Endothelial cell of umbilical vein (primary cell): ENCODE results near the gene ESRRB. TPM values are rescaled to one million over a fixed set of nuclear protein-coding genes. Genes with fewer than 3 reads are reported as not detected.

Experiments
- BruUV-seq: library from RNA; stranded (reverse); fragments of 400-500 nt; replicated peaks from 2 replicates; lab custom pipeline; 2021; lab: Mats Ljungman, UMichigan
- CTCF ChIA-PET: fragments of 300-600, 350-600 bp; sonication (Branson Sonifier 250); formaldehyde crosslinking; loops from one replicate; lab custom pipeline; 2021; ENCODE audit warnings: antibody characterized with exemption, inconsistent platforms; lab: Charles Lee
- POLR2A ChIA-PET: fragments of 300-600, 350-600 bp; sonication (Branson Sonifier 250); formaldehyde crosslinking; loops from one replicate; lab custom pipeline; 2021; ENCODE audit warnings: antibody characterized with exemption, inconsistent platforms; lab: Charles Lee
- DNase-seq: peaks from one replicate; pipeline ENCODE4 v3.0.0-alpha.2; 2011; ENCODE audit warnings: low read depth, low spot score
- FAIRE-seq: peaks from 2 replicates; lab custom pipeline; 2011; peaks lifted over from hg19 to GRCh38; lab: Jason Lieb, UNC
- H2AFZ ChIP-seq: 2 replicates; pipeline ENCODE4 v1.6.0; 2012; ENCODE audit warnings: low read depth, low read length, control low read depth, inconsistent platforms
- H3K27ac ChIP-seq: 2 replicates; pipeline ENCODE4 v1.5.1; 2011; ENCODE audit warnings: low read depth, mild to moderate bottlenecking, control low read depth, low read length, moderate library complexity; ENCODE audit not compliant: insufficient read depth
- H3K27me3 ChIP-seq, 2 experiments: 2 replicates each; pipeline versions ENCODE4 v1.6.0 to v1.6.1; 2011; ENCODE audit warnings: low read length in 2 of 2, mixed read lengths in 1 of 2; ENCODE audit not compliant: control insufficient read depth in 2 of 2, insufficient read depth in 2 of 2
- H3K36me3 ChIP-seq, 2 experiments: 2 replicates in 1 of 2; 3 replicates in 1 of 2; pipeline ENCODE4 v1.5.1; 2011; ENCODE audit warnings: low read length in 2 of 2, mild to moderate bottlenecking in 1 of 2, moderate library complexity in 1 of 2; ENCODE audit not compliant: control insufficient read depth in 2 of 2, insufficient read depth in 2 of 2; ENCODE audit errors: extremely low read depth in 1 of 2
- H3K4me1 ChIP-seq: 3 replicates; pipeline ENCODE4 v1.5.1; 2011; ENCODE audit warnings: mild to moderate bottlenecking, low read length; ENCODE audit not compliant: control insufficient read depth, insufficient read depth; ENCODE audit errors: extremely low read depth
- H3K4me2 ChIP-seq: 2 replicates; pipeline ENCODE4 v1.6.1; 2011; ENCODE audit warnings: low read length, control low read depth, mixed read lengths; ENCODE audit not compliant: insufficient read depth
- H3K4me3 ChIP-seq, 3 experiments: fragments of 200-600 bp in 1 of 3; sonication (generic), shearing (Covaris generic) in 1 of 3; replicated peaks in 1 of 3; 2 replicates each; pipeline ENCODE4 v1.5.1; 2011 to 2016; ENCODE audit warnings: control low read depth in 3 of 3, low read length in 3 of 3, mild to moderate bottlenecking in 2 of 3, inconsistent platforms in 1 of 3, low read depth in 1 of 3, moderate library complexity in 1 of 3; ENCODE audit not compliant: insufficient read depth in 1 of 3
- H3K79me2 ChIP-seq: 2 replicates; pipeline ENCODE4 v1.6.0; 2012; ENCODE audit warnings: low read length, inconsistent platforms; ENCODE audit not compliant: control insufficient read depth, insufficient read depth
- H3K9ac ChIP-seq: replicated peaks from 2 replicates; pipeline ENCODE3; 2011; ENCODE audit warnings: low read length, control low read depth; ENCODE audit not compliant: insufficient read depth; ENCODE audit errors: extremely low read depth
- H3K9me1 ChIP-seq: replicated peaks from 3 replicates; pipeline ENCODE4 v1.6.0; 2011; ENCODE audit warnings: mild to moderate bottlenecking, low read length; ENCODE audit not compliant: control insufficient read depth, insufficient read depth; ENCODE audit errors: extremely low read depth
- H3K9me3 ChIP-seq: replicated peaks from 2 replicates; pipeline ENCODE4 v1.5.1; 2012; ENCODE audit warnings: low read length, inconsistent platforms; ENCODE audit not compliant: control insufficient read depth, insufficient read depth
- H4K20me1 ChIP-seq: replicated peaks from 2 replicates; pipeline ENCODE3; 2011; ENCODE audit warnings: mild to moderate bottlenecking, low read length; ENCODE audit not compliant: control insufficient read depth, insufficient read depth; ENCODE audit errors: extremely low read depth
- CTCF ChIP-seq, 2 donors: IDR thresholded peaks; 1 replicate in 1 of 2; 2 replicates in 1 of 2; pipeline ENCODE4 v1.5.1; 2011; ENCODE audit warnings: low read length in 2 of 2, mild to moderate bottlenecking in 2 of 2, moderate library complexity in 2 of 2, control low read depth in 1 of 2, inconsistent platforms in 1 of 2, low read depth in 1 of 2; ENCODE audit not compliant: insufficient read depth in 1 of 2; ENCODE audit errors: extremely low read depth in 1 of 2
- EZH2 ChIP-seq: IDR thresholded peaks from 2 replicates; pipeline ENCODE4 v1.6.1; 2012; ENCODE audit warnings: borderline replicate concordance, low read depth, mild to moderate bottlenecking, moderate library complexity, low read length, inconsistent platforms; ENCODE audit not compliant: severe bottlenecking
- FOS ChIP-seq: IDR thresholded peaks from 2 replicates; pipeline ENCODE4 v1.6.1; 2011; ENCODE audit warnings: mild to moderate bottlenecking, low read length, moderate library complexity, borderline replicate concordance; ENCODE audit not compliant: insufficient read depth
- GATA2 ChIP-seq: IDR thresholded peaks from 2 replicates; pipeline ENCODE4 v1.7.0; 2011; ENCODE audit warnings: low read depth, mild to moderate bottlenecking, moderate library complexity, mixed read lengths, low read length; ENCODE audit not compliant: insufficient read length, insufficient read depth
- JUN ChIP-seq: IDR thresholded peaks from 2 replicates; pipeline ENCODE4 v1.6.1; 2011; ENCODE audit warnings: borderline replicate concordance, low read depth; ENCODE audit not compliant: insufficient read length, insufficient read depth
- MYC ChIP-seq: IDR thresholded peaks from one replicate; pipeline ENCODE4 v1.6.1; 2011; ENCODE audit warnings: mild to moderate bottlenecking, low read depth, low read length
- POLR2A ChIP-seq: IDR thresholded peaks from 2 replicates; pipeline ENCODE4 v1.6.1; 2012; ENCODE audit warnings: low read depth, mild to moderate bottlenecking, control low read depth, low read length
- POLR2AphosphoS5 ChIP-seq: IDR thresholded peaks from 2 replicates; pipeline ENCODE4 v1.6.1; 2012; ENCODE audit warnings: low read depth, mild to moderate bottlenecking, control low read depth, low read length, moderate library complexity; ENCODE audit not compliant: insufficient read depth
- dilution Hi-C: fragments of 300-500 bp; cut with MboI; formaldehyde crosslinking; loops from one replicate; pipeline ENCODE4 v1.15.0; 2019; ENCODE audit warnings: low sequenced_read_pairs; ENCODE audit not compliant: extremely low pct_ligation_motif_present
- intact Hi-C: fragments of 100-400 bp; cut with micrococcal nuclease; formaldehyde crosslinking; loops from one replicate; pipeline ENCODE4 v1.10.0; 2022
- polyA plus RNA-seq, 4 experiments: library from polyadenylated mRNA; depleted of rRNA in 3 of 4; stranded (reverse) in 3 of 4; unstranded in 1 of 4; fragments of >200 nt; gene quantifications; 2 replicates each; pipeline versions ENCODE4 v1.2.1 to v1.2.3, GENCODE V29; 2011 to 2012; ENCODE audit warnings: missing spikeins in 1 of 4
- total RNA-seq: library from RNA; stranded (reverse); gene quantifications from 2 replicates; pipeline ENCODE4 v1.2.3, GENCODE V29; 2021
- TF ChIP-seq, protein P1 (sequence below): IDR thresholded peaks from 2 replicates; pipeline ENCODE4 v1.6.1; 2011; ENCODE audit not compliant: insufficient read depth, insufficient read length

Gene ESRRB
- total and polyA plus RNA-seq, 2 donors (not counting 3 experiments of a cell fraction or from before 2014, with no cell fraction given): not detected

DNA sequence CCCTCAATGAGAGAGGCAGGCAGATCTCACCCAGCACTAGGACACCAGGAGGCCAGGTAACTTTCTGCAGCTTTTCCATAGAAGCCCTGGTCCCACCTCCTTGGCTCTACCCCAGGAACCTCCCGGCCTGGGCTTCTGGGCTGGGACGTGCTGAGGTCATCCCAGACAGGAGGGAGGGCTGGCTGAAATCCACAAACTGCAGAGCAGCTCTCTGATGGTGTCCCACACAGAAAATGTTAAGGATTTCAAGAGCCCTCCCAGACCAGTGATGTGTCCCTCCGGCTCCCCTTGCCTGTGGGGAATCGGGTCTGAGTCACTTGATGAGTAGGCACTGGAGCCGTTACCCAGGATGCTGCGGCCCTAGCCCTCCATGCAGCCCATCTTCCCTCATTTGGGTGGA lies 124.1 kb downstream of the ESRRB start:
- no peak overlapping the region for H2AFZ ChIP-seq
- no peak overlapping the region for H3K9ac ChIP-seq
- no peaks in the 10 kb centered on the region for H3K4me1 ChIP-seq
- no peak overlapping the region for H3K4me2 ChIP-seq
- BruUV-seq: no TSS peak
- no peak for FAIRE-seq
- H3K79me2 ChIP-seq: no peaks in the 10 kb centered on the region
- no peaks in the 10 kb centered on the region for H4K20me1 ChIP-seq
- no peaks in the 10 kb centered on the region for H3K9me3 ChIP-seq
- TF ChIP-seq CTCF (IDR thresholded peaks at IDR 0.05; ENCODE audit: extremely low read depth in 1 of 2, insufficient read depth in 1 of 2, low read depth in 1 of 2, low read length in 2 of 2) (no peak), GATA2 (no peak), MYC (no peak), POLR2AphosphoS5 (no peak), JUN (no peak), POLR2A (no peak), FOS (no peak), EZH2 (no peak)
- TF ChIP-seq, protein P1, sequence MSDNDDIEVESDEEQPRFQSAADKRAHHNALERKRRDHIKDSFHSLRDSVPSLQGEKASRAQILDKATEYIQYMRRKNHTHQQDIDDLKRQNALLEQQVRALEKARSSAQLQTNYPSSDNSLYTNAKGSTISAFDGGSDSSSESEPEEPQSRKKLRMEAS: no peak
- POLR2A ChIA-PET: no interaction called here
- H3K9me1 ChIP-seq: no peaks in the 10 kb centered on the region
- CTCF ChIA-PET: interaction anchor here (0.8 to 1.3 kb wide), 2 partner anchors 33 to 126 kb away, joined by 3 read pairs; no protein-coding TSS in a partner anchor
- no peak for DNase-seq
- H3K4me3 ChIP-seq: no peak overlapping the region
- H3K27ac ChIP-seq: no peak overlapping the region
- dilution Hi-C loops (no loop called here), intact Hi-C loops (no loop called here)
- no peaks in the 10 kb centered on the region for H3K36me3 ChIP-seq
- no peaks in the 10 kb centered on the region for H3K27me3 ChIP-seq
